ENCODE results near the gene ZSCAN23.
"Not testable (repeated sequence)": the region's sequence is repeated elsewhere in the genome, so short reads cannot be mapped to it uniquely, and the experiment has no call there.

ZSCAN23 gene

DNA sequence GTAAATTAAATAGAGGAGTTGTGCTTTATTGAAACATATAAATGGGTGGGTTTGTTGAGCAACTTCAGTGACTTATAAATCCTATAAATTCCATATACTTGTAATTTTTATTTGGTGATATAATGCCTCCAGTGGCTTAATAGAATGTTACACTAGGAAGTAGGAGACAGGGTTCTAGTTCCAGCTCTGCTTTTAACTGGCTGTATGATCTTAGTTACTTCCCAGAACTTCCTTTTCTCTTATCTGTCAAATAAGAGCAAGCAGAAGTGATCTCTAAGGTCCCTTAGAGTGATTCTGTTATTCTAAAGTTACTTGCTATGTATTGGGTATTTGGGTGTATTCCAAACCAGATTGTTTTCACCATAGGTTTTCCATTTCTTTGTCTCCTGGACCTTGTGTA, 10.2 kb downstream of the ZSCAN23 start:
- Histone ChIP-seq H3K9ac (ENCODE audit: low read depth, low read length) (no peak overlapping the region), H3K27me3 (ENCODE audit: control insufficient read depth, insufficient read depth, low read length) (no peaks in the 10 kb centered on the region), H3K36me3 (ENCODE audit: control insufficient read depth, insufficient read depth, low read length) (peaks cover 31% of the 10 kb centered on the region), H3K4me3 (ENCODE audit: low read depth, low read length) (no peak overlapping the region), H3K9me3 (ENCODE audit: control insufficient read depth, insufficient read depth, low read length) (no peaks in the 10 kb centered on the region), H3K27ac (ENCODE audit: low read depth, low read length) (no peak overlapping the region), H3K4me1 (ENCODE audit: control insufficient read depth, insufficient read depth, low read length) (no peaks in the 10 kb centered on the region)

DNA sequence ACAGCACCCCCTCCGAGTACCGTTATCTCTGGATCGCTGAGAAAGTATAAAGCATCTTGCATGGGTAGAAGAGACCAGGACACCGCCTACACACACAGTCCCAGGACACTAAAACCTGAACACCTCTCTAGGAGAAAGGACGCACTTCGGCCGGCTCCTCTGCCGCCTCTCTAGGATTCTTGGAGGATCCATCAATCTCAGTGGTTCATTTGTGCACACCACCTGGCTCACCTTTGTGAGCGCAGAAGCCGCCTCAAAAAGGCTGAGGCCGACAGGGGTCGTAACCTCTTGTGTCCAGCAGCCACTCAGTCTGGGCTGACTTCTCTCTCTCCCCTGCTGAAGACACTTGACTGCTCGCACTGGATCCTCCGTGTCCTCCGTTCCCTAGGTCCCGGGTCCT, 13.5 kb downstream of the ZSCAN23 start:
- Histone ChIP-seq H3K4me1 (ENCODE audit: control insufficient read depth, insufficient read depth, low read length) (no peaks in the 10 kb centered on the region), H3K9me3 (ENCODE audit: control insufficient read depth, insufficient read depth, low read length) (no peaks in the 10 kb centered on the region; the same call in 1 of the 2 replicates), H3K4me3 (ENCODE audit: low read depth, low read length) (no peak overlapping the region), H3K27me3 (ENCODE audit: control insufficient read depth, insufficient read depth, low read length) (no peaks in the 10 kb centered on the region), H3K9ac (ENCODE audit: low read depth, low read length) (no peak overlapping the region), H3K27ac (ENCODE audit: low read depth, low read length) (no peak overlapping the region), H3K36me3 (ENCODE audit: control insufficient read depth, insufficient read depth, low read length) (peaks cover 34% of the 10 kb centered on the region)

DNA sequence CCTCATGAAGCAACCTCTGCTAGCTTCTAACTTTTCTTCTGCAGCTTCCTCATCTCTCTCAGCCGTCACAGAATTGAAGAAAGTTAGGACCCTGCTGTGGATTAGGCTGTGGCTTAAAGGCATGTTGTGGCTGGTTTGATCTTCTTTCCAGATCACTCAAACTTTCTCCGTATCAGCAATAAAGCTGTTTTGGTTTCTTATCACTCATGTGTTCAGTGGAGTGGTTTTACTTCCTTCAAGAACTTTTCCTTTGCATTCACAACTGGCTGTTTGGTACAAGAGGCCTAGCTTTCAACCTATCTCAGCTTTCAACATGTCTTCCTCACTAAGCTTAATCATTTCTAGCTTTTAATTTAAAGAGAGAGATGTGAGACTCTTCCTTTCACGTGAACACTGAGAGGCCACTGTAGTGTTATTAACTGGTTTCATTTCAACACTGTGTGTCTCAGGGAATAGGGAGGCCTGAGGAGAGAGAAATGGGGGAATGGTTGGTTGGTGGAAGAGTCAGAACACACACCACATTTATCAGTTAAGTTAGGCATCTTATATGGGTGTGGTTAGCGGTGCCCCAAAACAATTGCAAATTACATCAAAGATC, 17.2 kb downstream of the ZSCAN23 start:
- Histone ChIP-seq H3K4me3 (ENCODE audit: low read depth, low read length) (no peak overlapping the region), H3K4me1 (ENCODE audit: control insufficient read depth, insufficient read depth, low read length) (no peaks in the 10 kb centered on the region), H3K27ac (ENCODE audit: low read depth, low read length) (no peak overlapping the region), H3K9ac (ENCODE audit: low read depth, low read length) (no peak overlapping the region), H3K27me3 (ENCODE audit: control insufficient read depth, insufficient read depth, low read length) (no peaks in the 10 kb centered on the region), H3K9me3 (ENCODE audit: control insufficient read depth, insufficient read depth, low read length) (no peaks in the 10 kb centered on the region; the same call in 1 of the 2 replicates), H3K36me3 (ENCODE audit: control insufficient read depth, insufficient read depth, low read length) (peaks cover 17% of the 10 kb centered on the region)

DNA sequence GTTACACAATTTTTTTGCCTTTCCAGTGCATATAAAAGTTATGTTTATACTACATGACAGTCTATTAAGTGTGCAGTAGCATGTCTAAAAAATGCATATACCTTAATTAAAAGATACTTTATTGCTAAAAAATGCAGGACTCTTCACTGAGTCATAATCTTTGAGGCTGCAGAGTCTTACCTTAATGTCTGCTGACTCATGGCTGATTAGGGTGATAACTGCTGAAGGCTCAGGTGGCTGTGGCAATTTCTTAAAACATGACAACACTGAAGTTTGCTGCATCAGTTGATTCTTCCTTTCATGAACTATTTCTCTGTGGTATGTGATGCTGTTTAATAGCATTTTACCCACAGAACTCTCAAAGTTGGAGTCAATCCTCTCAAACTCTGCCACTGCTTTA, 19.1 kb downstream of the ZSCAN23 start:
- peaks cover 20% of the 10 kb centered on the region for H3K36me3 ChIP-seq (ENCODE audit: control insufficient read depth, insufficient read depth, low read length)
- H3K9me3 ChIP-seq (ENCODE audit: control insufficient read depth, insufficient read depth, low read length): no peaks in the 10 kb centered on the region; the same call in 1 of the 2 replicates
- no peaks in the 10 kb centered on the region for H3K4me1 ChIP-seq (ENCODE audit: control insufficient read depth, insufficient read depth, low read length)

DNA sequence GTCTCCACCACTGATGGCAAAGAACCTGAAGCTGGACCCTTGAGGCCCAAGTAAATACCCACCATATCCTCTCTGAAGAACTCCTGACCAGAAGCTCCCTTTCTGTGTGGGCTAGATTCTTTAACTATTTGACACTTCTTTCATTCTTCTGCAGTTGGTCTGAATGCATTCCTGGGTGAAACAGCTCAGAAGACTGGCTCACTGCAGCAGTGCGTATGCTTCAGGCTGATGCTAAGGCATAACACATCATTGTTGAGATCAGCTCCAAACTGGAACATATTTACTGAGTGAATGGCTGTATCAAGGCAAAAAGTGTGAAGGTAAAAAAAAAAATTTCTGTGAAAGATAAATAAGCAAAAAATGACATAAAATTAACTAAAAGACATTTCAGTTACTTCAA, 19.7 kb downstream of the ZSCAN23 start:
- H3K9me3 ChIP-seq (ENCODE audit: control insufficient read depth, insufficient read depth, low read length): no peaks in the 10 kb centered on the region; the same call in 1 of the 2 replicates
- no peaks in the 10 kb centered on the region for H3K27me3 ChIP-seq (ENCODE audit: control insufficient read depth, insufficient read depth, low read length)
- H3K4me1 ChIP-seq (ENCODE audit: control insufficient read depth, insufficient read depth, low read length): no peaks in the 10 kb centered on the region
- H3K36me3 ChIP-seq (ENCODE audit: control insufficient read depth, insufficient read depth, low read length): peaks cover 20% of the 10 kb centered on the region
- no peak overlapping the region for H3K27ac ChIP-seq (ENCODE audit: low read depth, low read length)
- no peak overlapping the region for H3K9ac ChIP-seq (ENCODE audit: low read depth, low read length)
- no peak overlapping the region for H3K4me3 ChIP-seq (ENCODE audit: low read depth, low read length)

More for the DNA sequence above, 19.1 kb downstream of the ZSCAN23 start:
- H3K9ac ChIP-seq (ENCODE audit: low read depth, low read length): no peak overlapping the region
- H3K4me3 ChIP-seq (ENCODE audit: low read depth, low read length): no peak overlapping the region
- H3K27me3 ChIP-seq (ENCODE audit: control insufficient read depth, insufficient read depth, low read length): no peaks in the 10 kb centered on the region
- no peak overlapping the region for H3K27ac ChIP-seq (ENCODE audit: low read depth, low read length)

DNA sequence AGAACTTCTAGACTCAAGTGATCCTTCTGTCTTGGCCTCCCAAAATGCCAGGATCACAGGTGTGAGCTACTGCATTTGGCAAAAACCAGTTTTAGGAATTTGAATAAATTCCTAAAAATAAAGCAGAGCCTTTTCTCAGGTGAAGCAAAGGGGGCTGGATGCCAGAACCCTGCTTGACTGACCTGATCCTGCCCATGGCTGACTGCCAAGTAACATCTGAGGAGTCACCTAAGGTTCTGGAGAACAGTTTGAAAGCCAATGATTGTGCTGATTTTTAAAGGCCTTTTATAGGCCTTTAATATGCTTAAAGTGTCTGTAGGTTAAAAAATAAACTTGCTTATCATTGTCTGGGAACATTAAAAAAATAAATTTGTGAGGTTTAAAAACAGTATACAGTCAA, 29.6 kb downstream of the ZSCAN23 start:
- Histone ChIP-seq H3K36me3 (ENCODE audit: control insufficient read depth, insufficient read depth, low read length) (no peaks in the 10 kb centered on the region), H3K27ac (ENCODE audit: low read depth, low read length) (no peak overlapping the region), H3K4me3 (ENCODE audit: low read depth, low read length) (no peak overlapping the region), H3K9me3 (ENCODE audit: control insufficient read depth, insufficient read depth, low read length) (no peaks in the 10 kb centered on the region), H3K9ac (ENCODE audit: low read depth, low read length) (no peak overlapping the region), H3K27me3 (ENCODE audit: control insufficient read depth, insufficient read depth, low read length) (no peaks in the 10 kb centered on the region; the same call in 1 of the 2 replicates), H3K4me1 (ENCODE audit: control insufficient read depth, insufficient read depth, low read length) (no peaks in the 10 kb centered on the region)

DNA sequence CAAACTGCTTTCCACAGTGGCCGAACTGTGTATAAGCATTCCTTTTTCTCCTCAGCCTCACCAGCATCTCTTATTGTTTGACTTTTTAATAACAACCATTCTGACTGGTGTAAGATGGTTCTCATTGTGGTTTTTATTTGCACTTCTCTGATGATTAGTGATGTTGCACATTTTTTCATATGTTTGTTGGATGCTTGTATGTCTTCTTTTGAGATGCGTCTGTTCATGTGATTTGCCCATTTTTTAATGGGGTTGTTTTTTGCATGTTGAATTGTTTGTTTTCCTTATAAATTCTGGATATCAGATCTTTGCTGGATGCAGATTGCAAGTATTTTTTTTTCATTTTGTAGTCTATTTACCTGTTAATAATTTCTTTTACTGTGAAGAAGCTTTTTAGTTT, 32.5 kb downstream of the ZSCAN23 start:
- Histone ChIP-seq H3K27me3 (ENCODE audit: control insufficient read depth, insufficient read depth, low read length) (no peaks in the 10 kb centered on the region; the same call in 1 of the 2 replicates), H3K9me3 (ENCODE audit: control insufficient read depth, insufficient read depth, low read length) (no peaks in the 10 kb centered on the region), H3K27ac (ENCODE audit: low read depth, low read length) (no peak overlapping the region), H3K36me3 (ENCODE audit: control insufficient read depth, insufficient read depth, low read length) (no peaks in the 10 kb centered on the region), H3K9ac (ENCODE audit: low read depth, low read length) (no peak overlapping the region), H3K4me1 (ENCODE audit: control insufficient read depth, insufficient read depth, low read length) (no peaks in the 10 kb centered on the region), H3K4me3 (ENCODE audit: low read depth, low read length) (no peak overlapping the region)

DNA sequence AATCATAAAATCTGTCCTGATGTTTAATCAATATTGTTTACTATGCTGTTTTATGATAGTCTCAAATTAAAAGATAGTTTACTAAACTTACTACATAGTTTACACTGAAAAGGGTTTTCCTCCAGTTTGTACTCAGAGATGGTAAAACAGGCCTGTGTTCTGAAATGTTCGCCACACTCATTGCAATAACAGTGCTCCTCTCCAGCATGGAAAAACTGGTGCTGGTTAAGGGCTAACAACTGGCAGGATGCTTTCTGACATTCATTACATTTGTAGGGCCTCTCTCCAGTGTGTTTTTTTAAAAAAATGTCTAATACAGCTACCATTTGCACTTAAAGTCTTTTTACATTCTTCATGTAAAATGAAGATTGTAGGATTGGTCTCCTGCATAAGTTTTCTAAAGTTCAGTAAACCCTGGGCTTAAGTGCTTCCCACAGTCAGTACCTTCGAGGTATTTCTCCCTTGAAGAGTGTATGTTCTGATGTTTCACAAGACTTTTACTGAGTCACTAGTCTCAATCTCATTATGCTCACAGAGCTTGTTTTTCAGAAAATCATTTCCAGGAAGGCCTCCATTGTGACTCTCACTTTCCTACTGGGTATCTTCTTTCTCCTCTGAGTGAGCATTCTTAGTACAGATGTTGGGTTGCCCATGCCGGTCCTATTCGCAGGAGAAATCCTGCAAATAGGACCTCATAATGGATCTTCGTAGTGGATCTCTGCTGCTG, 35.1 kb downstream of the ZSCAN23 start:
- no peaks in the 10 kb centered on the region; the same call in 1 of the 2 replicates for H3K27me3 ChIP-seq (ENCODE audit: control insufficient read depth, insufficient read depth, low read length)

DNA sequence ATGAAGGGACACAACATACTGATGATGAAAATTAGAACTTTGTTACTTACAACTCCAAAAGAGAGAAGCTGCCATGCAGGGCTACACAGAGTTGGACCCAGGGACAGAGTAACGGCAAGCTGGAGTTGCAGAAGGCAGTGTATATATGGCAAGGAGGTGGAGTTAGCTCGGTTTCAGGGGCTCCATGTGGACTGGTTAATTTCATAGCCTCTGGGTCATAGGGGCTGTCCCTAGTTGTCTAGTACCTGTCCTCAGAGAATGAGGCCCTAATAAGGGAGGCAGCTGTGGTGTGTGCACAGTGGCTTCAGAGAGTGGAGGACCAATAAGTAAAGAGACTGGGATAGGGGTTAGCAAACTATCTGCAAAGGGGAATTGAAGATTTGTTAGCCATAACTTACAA, 35.9 kb downstream of the ZSCAN23 start:
- Histone ChIP-seq H3K9ac (ENCODE audit: low read depth, low read length) (no peak overlapping the region), H3K4me1 (ENCODE audit: control insufficient read depth, insufficient read depth, low read length) (no peaks in the 10 kb centered on the region), H3K27ac (ENCODE audit: low read depth, low read length) (no peak overlapping the region), H3K27me3 (ENCODE audit: control insufficient read depth, insufficient read depth, low read length) (no peaks in the 10 kb centered on the region; the same call in none of the 2 replicates), H3K4me3 (ENCODE audit: low read depth, low read length) (no peak overlapping the region), H3K9me3 (ENCODE audit: control insufficient read depth, insufficient read depth, low read length) (no peaks in the 10 kb centered on the region), H3K36me3 (ENCODE audit: control insufficient read depth, insufficient read depth, low read length) (no peaks in the 10 kb centered on the region)

More for the DNA sequence above, 35.1 kb downstream of the ZSCAN23 start:
- no peak overlapping the region for H3K9ac ChIP-seq (ENCODE audit: low read depth, low read length)
- no peak overlapping the region for H3K27ac ChIP-seq (ENCODE audit: low read depth, low read length)
- H3K4me1 ChIP-seq (ENCODE audit: control insufficient read depth, insufficient read depth, low read length): no peaks in the 10 kb centered on the region
- no peak overlapping the region for H3K4me3 ChIP-seq (ENCODE audit: low read depth, low read length)
- H3K9me3 ChIP-seq (ENCODE audit: control insufficient read depth, insufficient read depth, low read length): no peaks in the 10 kb centered on the region
- H3K36me3 ChIP-seq (ENCODE audit: control insufficient read depth, insufficient read depth, low read length): no peaks in the 10 kb centered on the region

DNA sequence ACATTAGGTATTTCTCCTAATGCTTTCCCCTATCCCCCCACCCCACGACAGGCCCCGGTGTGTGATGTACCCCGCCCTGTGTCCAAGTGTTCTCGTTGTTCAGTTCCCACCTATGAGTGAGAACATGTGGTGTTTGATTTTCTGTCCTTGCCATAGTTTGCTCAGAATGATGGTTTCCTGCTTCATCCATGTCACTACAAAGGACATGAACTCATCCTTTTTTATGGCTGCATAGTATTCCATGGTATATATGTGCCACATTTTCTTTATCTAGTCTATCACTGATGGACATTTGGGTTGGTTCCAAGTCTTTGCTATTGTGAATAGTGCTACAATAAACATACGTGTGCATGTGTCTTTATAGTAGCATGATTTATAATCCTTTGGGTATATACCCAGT, 39.4 kb downstream of the ZSCAN23 start:
- peaks cover 21% of the 10 kb centered on the region for H3K27me3 ChIP-seq (ENCODE audit: control insufficient read depth, insufficient read depth, low read length)
- not testable (repeated sequence) for H3K9ac ChIP-seq (ENCODE audit: low read depth, low read length); H3K36me3 ChIP-seq (ENCODE audit: control insufficient read depth, insufficient read depth, low read length); H3K4me3 ChIP-seq (ENCODE audit: low read depth, low read length); H3K27ac ChIP-seq (ENCODE audit: low read depth, low read length); H3K9me3 ChIP-seq (ENCODE audit: control insufficient read depth, insufficient read depth, low read length); H3K4me1 ChIP-seq (ENCODE audit: control insufficient read depth, insufficient read depth, low read length)

DNA sequence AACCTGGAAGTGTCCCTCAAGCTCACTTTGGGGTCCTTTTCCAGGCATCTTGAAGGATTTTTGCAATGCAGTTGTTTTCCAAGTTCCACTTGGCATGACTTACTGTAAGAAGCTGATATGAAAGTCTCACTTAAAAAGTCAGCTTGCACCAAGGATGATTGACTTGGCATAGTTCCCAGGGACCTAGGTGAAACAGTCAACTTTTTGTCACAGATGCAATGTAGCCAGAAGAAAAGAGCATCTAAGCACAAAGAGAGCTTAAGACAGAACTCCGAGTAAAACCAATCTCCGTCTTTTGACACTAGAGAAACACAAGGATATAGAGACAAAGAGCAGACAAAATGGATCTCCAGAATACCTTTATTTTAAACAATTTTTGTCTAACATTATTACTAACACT, 41.1 kb downstream of the ZSCAN23 start:
- Histone ChIP-seq H3K27ac (ENCODE audit: low read depth, low read length) (no peak overlapping the region), H3K4me1 (ENCODE audit: control insufficient read depth, insufficient read depth, low read length) (peaks cover 8% of the 10 kb centered on the region), H3K4me3 (ENCODE audit: low read depth, low read length) (no peak overlapping the region), H3K36me3 (ENCODE audit: control insufficient read depth, insufficient read depth, low read length) (peaks cover 12% of the 10 kb centered on the region), H3K9me3 (ENCODE audit: control insufficient read depth, insufficient read depth, low read length) (no peaks in the 10 kb centered on the region), H3K9ac (ENCODE audit: low read depth, low read length) (no peak overlapping the region), H3K27me3 (ENCODE audit: control insufficient read depth, insufficient read depth, low read length) (peaks cover 21% of the 10 kb centered on the region)

Data from HUES48 (cell line).